ENCODE data around the gene ANXA6. TPM values are rescaled to one million over a fixed set of nuclear protein-coding genes. Genes with fewer than 3 reads are reported as not detected.

ANXA6 gene
- total and polyA plus RNA-seq, 10 donors = 141 to 295 (median 185) TPM

GRCh38 chr5:151071848-151072629, 85.5 kb downstream of the ANXA6 start:
- peak overlapping the region; percentile 32 to 95 (median 78) for H3K27ac ChIP-seq
- no peak overlapping the region for H3K4me3 ChIP-seq
- peaks cover 72 to 100% (median 92%) of the 10 kb centered on the region in 6 donors for H3K4me1 ChIP-seq
- peaks cover 0 to 90% (median 5%) of the 10 kb centered on the region in 6 donors for H3K36me3 ChIP-seq
- intact Hi-C loops (cut with DNase I; ENCODE audit: low total_unique reads) = no loop called here
- DNase-seq = no peak
- no peaks in the 10 kb centered on the region for H3K9me3 ChIP-seq
- TF ChIP-seq POLR2A (IDR thresholded peaks at IDR 0.05) = no peak
- WGBS, 5 donors = 83 to 93% (median 91%) methylated on average over 10 of the region's 10 CpGs
- no peaks in the 10 kb centered on the region for H3K27me3 ChIP-seq (replicated peaks in 1 of 7)

- peak overlapping the region in 6 of 8 donors; percentile 74 to 95 (median 83) for H3K27ac ChIP-seq
These were observed 86.6 kb downstream of the ANXA6 start for GRCh38 chr5:151071021-151071420.

GRCh38 chr5:151070449-151070848, 87.1 kb downstream of the ANXA6 start:
- no peak for TF ChIP-seq CTCF (IDR thresholded peaks at IDR 0.05 in 8 of 11, conservative IDR thresholded peaks at IDR 0.05 in 3 of 11)
- peak in 1 of 3 donors; percentile 72 for TF ChIP-seq POLR2AphosphoS5 (IDR thresholded peaks at IDR 0.05)
- Histone ChIP-seq H3K9me3 (no peaks in the 10 kb centered on the region), H3K36me3 (peaks cover 0 to 84% (median 13%) of the 10 kb centered on the region in 6 donors), H3K4me3 (no peak overlapping the region), H3K4me1 (peaks cover 66 to 100% (median 92%) of the 10 kb centered on the region in 6 donors), H3K27ac (peak overlapping the region in 7 of 8 donors; percentile 71 to 95 (median 83)), H3K27me3 (replicated peaks in 1 of 7) (no peaks in the 10 kb centered on the region)
- no peak for DNase-seq
- intact Hi-C loops (cut with DNase I; ENCODE audit: low total_unique reads) = no loop called here
- WGBS, 5 donors = 47 to 78% (median 55%) methylated on average over 2 of the region's 2 CpGs

More at GRCh38 chr5:151071021-151071420, 86.6 kb downstream of the ANXA6 start:
- Histone ChIP-seq H3K27me3 (replicated peaks in 1 of 7) (no peaks in the 10 kb centered on the region), H3K9me3 (no peaks in the 10 kb centered on the region), H3K36me3 (peaks cover 0 to 90% (median 13%) of the 10 kb centered on the region in 6 donors), H3K4me1 (peaks cover 67 to 100% (median 92%) of the 10 kb centered on the region in 6 donors), H3K4me3 (no peak overlapping the region)
- DNase-seq = no peak
- intact Hi-C loops (cut with DNase I; ENCODE audit: low total_unique reads) = no loop called here
- WGBS, 5 donors = 82 to 94% (median 88%) methylated on average over 4 of the region's 4 CpGs
- no peak for TF ChIP-seq POLR2A (IDR thresholded peaks at IDR 0.05)
- no peak for TF ChIP-seq POLR2AphosphoS5 (IDR thresholded peaks at IDR 0.05)
- no peak for TF ChIP-seq CTCF (IDR thresholded peaks at IDR 0.05 in 8 of 11, conservative IDR thresholded peaks at IDR 0.05 in 3 of 11)

- Histone ChIP-seq H3K36me3 (peaks cover 0 to 87% (median 14%) of the 10 kb centered on the region in 6 donors), H3K27me3 (replicated peaks in 1 of 7) (no peaks in the 10 kb centered on the region), H3K4me3 (peak overlapping the region in 1 of 8 donors; percentile 11), H3K27ac (peak overlapping the region; percentile 71 to 95 (median 79)), H3K9me3 (no peaks in the 10 kb centered on the region), H3K4me1 (peaks cover 80 to 100% (median 95%) of the 10 kb centered on the region in 6 donors)
- 17 to 21% (median 20%) methylated on average over 9 to 12 of the region's 12 CpGs for WGBS, 5 donors
- TF ChIP-seq POLR2A (IDR thresholded peaks at IDR 0.05) = no peak
- peak; percentile 47 to 56 (median 49) for TF ChIP-seq POLR2AphosphoS5 (IDR thresholded peaks at IDR 0.05)
- intact Hi-C loops (cut with DNase I; ENCODE audit: low total_unique reads) = no loop called here
- DNase-seq = no peak
These were observed 89.0 kb downstream of the ANXA6 start for GRCh38 chr5:151068433-151069197.
